ENCODE measurements around the gene TWIST2. TPM values are rescaled to one million over a fixed set of nuclear protein-coding genes. Genes with fewer than 3 reads are reported as not detected.

TWIST2 gene
- polyA plus RNA-seq, 1 of the 3 experiments (the other 2 are of a cell fraction): 19.5 TPM

- no peak for DNase-seq
- no peaks in the 10 kb centered on the region for H4K20me1 ChIP-seq (ENCODE audit: insufficient read depth)
- TF ChIP-seq IRF3 (IDR thresholded peaks at IDR 0.05; ENCODE audit: low read depth, low read length): no peak
- TF ChIP-seq, protein P1, sequence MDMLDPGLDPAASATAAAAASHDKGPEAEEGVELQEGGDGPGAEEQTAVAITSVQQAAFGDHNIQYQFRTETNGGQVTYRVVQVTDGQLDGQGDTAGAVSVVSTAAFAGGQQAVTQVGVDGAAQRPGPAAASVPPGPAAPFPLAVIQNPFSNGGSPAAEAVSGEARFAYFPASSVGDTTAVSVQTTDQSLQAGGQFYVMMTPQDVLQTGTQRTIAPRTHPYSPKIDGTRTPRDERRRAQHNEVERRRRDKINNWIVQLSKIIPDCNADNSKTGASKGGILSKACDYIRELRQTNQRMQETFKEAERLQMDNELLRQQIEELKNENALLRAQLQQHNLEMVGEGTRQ (IDR thresholded peaks at IDR 0.05; ENCODE audit: borderline replicate concordance, low read depth, low read length): no peak
- no peak for TF ChIP-seq GATA2 (CRISPR knock-in tag; IDR thresholded peaks at IDR 0.05)
- TF ChIP-seq NFIC (IDR thresholded peaks at IDR 0.05; ENCODE audit: borderline replicate concordance): no peak
- no peak for TF ChIP-seq RXRA (IDR thresholded peaks at IDR 0.05; ENCODE audit: borderline replicate concordance, low read depth)
- TF ChIP-seq MAX (IDR thresholded peaks at IDR 0.05; ENCODE audit: low read depth): no peak
- TF ChIP-seq USF1 (IDR thresholded peaks at IDR 0.05; ENCODE audit: borderline replicate concordance, low read depth): no peak
- no peak for TF ChIP-seq YY1 (IDR thresholded peaks at IDR 0.05; ENCODE audit: low read depth)
- TF ChIP-seq TEAD4 (IDR thresholded peaks at IDR 0.05; ENCODE audit: borderline replicate concordance, insufficient read depth): no peak
- TF ChIP-seq EP300 (IDR thresholded peaks at IDR 0.05; ENCODE audit: borderline replicate concordance in 1 of 2, low read depth in 1 of 2, low read length in 1 of 2): no peak
- no peak for TF ChIP-seq GABPA (IDR thresholded peaks at IDR 0.05; ENCODE audit: low read depth)
- TF ChIP-seq MXI1 (IDR thresholded peaks at IDR 0.05; ENCODE audit: low read depth, low read length): no peak
- no peak for TF ChIP-seq JUND (IDR thresholded peaks at IDR 0.05)
- no peak for TF ChIP-seq FOXJ3 (CRISPR knock-in tag; IDR thresholded peaks at IDR 0.05)
- no peak overlapping the region for H3K4me3 ChIP-seq (ENCODE audit: low read depth in 2 of 2, low read length in 1 of 2)
- ChIA-PET POLR2A (no interaction called here), CTCF (no interaction called here)
- no peak overlapping the region for H2AFZ ChIP-seq (ENCODE audit: low read depth)
- H3K27ac ChIP-seq (ENCODE audit: low read depth in 2 of 2, low read length in 1 of 2): no peak overlapping the region
- WGBS (ENCODE audit: low lambda C conversion rate): 82% methylated on average over 19 of the region's 25 CpGs
- H3K9ac ChIP-seq: no peak overlapping the region
- H3K27me3 ChIP-seq (ENCODE audit: insufficient read depth): no peaks in the 10 kb centered on the region
- peaks cover 16% of the 10 kb centered on the region for H3K79me2 ChIP-seq (ENCODE audit: insufficient read depth)
- H3K4me2 ChIP-seq: peak overlapping the region; percentile 83; the same call in 1 of the 2 replicates
- no peaks in the 10 kb centered on the region for H3K9me2 ChIP-seq
- H3F3A ChIP-seq (replicated peaks; ENCODE audit: insufficient read depth): peaks cover 3% of the 10 kb centered on the region
- H3K9me3 ChIP-seq: no peaks in the 10 kb centered on the region
- peaks cover 31 to 35% of the 10 kb centered on the region in 2 experiments; a peak in 3 of 4 replicates for H3K4me1 ChIP-seq (ENCODE audit: control insufficient read depth in 1 of 2, insufficient read depth in 2 of 2, low read depth in 1 of 2, low read length in 1 of 2)
- no peaks in the 10 kb centered on the region for H3K36me3 ChIP-seq (replicated peaks in 1 of 2; ENCODE audit: control insufficient read depth in 1 of 2, insufficient read depth in 2 of 2, low read length in 1 of 2)
These were observed 20.9 kb downstream of the TWIST2 start for GRCh38 chr2:238868616-238869292.
